Posterior vena cava (tissue), 2 donors: ENCODE results near the gene CDC45. TPM values are rescaled to one million over a fixed set of nuclear protein-coding genes. Genes with fewer than 3 reads are reported as not detected.
"Not testable (repeated sequence)": the region's sequence is repeated elsewhere in the genome, so short reads cannot be mapped to it uniquely, and the experiment has no call there.

Source experiments
- DNase-seq: peaks from one replicate; pipeline ENCODE4 v3.0.0-alpha.2; 2020; ENCODE audit warnings: low spot score
- intact Hi-C, 2 donors: fragments of 100-400 bp; cut with DNase I; formaldehyde crosslinking; loops; one replicate each; pipeline versions ENCODE4 v1.14.1 to v1.14.2; 2022 to 2023
- long read RNA-seq, 2 donors: library from polyadenylated mRNA; unstranded; transcript quantifications; one replicate each; pipeline ENCODE4 v2.0.0, GENCODE V29; 2020 to 2021
- total RNA-seq, 2 donors: library from RNA; stranded (reverse); fragmentation: NEBNext Ultra II Directional; extraction: Animal tissue kit (Norgen Biotek cat#: 25700); gene quantifications; one replicate each; pipeline ENCODE4 v1.2.1, GENCODE V29; 2021
- donor health status: DM: yes; HTN: yes; CAD: no.
- donor health status: DM: yes; HTN: yes; CAD: no.

Gene CDC45, protein sequence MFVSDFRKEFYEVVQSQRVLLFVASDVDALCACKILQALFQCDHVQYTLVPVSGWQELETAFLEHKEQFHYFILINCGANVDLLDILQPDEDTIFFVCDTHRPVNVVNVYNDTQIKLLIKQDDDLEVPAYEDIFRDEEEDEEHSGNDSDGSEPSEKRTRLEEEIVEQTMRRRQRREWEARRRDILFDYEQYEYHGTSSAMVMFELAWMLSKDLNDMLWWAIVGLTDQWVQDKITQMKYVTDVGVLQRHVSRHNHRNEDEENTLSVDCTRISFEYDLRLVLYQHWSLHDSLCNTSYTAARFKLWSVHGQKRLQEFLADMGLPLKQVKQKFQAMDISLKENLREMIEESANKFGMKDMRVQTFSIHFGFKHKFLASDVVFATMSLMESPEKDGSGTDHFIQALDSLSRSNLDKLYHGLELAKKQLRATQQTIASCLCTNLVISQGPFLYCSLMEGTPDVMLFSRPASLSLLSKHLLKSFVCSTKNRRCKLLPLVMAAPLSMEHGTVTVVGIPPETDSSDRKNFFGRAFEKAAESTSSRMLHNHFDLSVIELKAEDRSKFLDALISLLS
- total RNA-seq: 1 to 10 TPM in 1 of 2 donors, under 1 TPM in 1; 0.71 to 1.7 TPM
- long read RNA-seq, donor 1, partial matches to known transcripts: 0 of 2 reads
- long read RNA-seq, donor 1, other reads (novel, unspliced or antisense): 1 of 2 reads
- long read RNA-seq, donor 2, partial matches to known transcripts: 1 of 2 reads
- long read RNA-seq, donor 2, other reads (novel, unspliced or antisense): 0 of 2 reads

DNA sequence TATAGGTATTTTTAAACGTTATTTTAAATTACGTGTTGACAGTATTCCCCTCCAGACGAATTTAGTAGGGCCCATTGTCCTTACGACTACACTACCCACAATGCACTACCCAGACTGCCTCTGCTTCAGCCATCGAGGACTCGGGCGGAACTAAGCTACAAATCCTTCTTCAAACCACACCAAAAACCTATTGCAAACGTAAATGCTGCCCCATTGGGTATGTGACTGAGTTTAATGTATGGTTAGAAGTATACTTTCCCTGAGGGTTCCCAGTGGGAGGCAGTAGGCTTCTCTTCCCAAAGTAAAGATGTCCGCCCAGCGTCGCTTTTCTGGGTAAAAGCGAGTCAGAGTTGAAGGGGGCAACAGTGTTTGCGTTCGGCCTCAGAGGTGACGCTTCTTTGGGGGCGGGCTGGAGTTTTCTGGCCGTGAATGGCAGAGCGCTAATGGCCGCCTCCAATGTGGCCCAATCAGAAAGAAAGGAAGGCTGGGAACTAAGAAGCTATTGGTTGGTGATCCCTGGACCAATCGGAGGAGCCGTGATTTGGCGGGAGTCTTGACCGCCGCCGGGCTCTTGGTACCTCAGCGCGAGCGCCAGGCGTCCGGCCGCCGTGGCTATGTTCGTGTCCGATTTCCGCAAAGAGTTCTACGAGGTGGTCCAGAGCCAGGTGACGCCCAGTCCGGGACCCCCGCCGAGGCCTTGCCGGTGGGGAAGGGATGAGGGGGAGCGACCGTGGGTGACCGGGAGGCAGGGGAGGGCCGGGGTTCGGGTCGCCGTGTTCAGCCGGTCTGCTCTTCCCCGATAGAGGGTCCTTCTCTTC, at the start of gene CDC45:
Gene CDC45 (plus strand): TSS at position 566 of the 818 bp plus-strand sequence. CDS start 49 bp downstream, at position 615.
- DNase-seq: peak; percentile 98
- intact Hi-C loops: no loop called here

DNA sequence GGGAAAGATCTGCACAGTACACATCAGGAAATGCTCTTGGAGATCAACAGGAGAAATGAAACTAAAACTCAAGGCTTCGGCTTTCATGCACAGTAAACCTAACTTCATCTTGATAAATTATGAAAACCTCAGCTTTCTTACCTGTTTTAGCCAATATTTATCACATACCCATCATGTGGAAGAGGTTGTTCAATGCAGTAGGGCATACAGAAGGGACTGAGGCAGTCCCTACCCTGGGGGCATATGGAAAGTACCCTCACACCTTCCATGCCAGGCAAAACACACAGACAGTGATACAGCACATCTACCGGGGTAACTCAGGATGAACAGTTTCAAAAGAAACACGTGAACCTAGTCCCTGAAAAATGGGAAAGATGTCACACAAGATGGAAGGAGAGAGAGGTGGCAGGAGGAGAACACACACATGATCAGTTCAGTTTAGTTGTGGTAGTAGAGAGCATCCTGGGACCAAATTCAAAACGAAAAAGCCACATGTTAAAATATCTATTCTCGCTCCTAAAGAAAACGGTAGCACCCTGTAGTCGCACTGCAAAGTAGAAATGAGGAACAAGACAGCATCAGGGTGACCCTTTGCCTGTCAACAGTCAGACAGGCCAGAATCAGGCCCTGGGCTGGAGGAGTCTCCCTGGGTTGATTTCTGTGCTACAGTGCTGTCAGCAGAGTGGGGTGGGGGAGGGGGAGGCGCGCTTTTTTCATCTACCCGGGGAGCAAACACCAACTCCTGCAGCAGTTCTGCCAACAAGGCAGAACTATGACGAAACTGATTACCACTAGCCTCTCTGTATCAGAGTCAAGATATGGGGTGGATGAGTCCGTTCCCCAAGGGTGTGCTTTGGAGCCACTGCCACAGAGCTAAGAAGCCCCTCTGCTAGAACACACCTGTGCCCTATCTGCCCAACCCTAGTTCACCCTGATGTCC, 49.5 kb upstream of the CDC45 start:
- intact Hi-C loops: no loop called here
- no peak for DNase-seq

DNA sequence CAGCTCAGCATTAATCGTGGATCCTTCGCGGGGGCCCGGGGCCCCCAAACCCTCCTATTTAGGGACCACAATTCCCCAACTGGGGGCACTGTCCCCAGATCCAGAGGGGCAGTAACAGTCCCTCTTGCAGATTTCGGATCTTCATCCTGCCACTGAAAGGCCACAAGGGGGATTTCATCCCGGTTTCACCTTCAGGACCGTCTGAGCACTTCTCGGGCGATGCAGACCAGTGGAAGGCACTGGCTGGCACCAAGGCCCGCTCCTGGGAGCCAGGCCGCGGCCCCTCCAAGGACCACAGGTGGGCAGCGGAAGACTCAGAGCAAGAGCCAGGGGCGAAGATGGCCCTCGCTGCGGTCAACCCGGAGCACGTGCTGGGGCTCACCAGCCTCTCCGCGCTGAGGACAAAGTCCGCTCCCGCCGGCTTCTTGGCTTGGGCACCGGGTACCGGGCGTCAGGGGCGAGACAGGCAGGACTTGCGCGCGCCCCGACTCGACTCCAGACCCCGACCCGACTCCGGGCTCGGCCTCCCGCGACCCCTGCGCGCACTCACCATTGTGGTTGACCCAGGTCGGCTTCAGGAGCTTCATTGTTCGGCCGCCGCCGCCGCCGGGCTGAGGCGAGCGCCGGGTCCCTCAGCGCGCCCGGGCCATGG, 48.7 kb upstream of the CDC45 start:
- intact Hi-C loops: no loop called here
- peak; percentile 85 for DNase-seq

GRCh38 chr22:19431649-19432132, 48.0 kb upstream of the CDC45 start, which contains the start of gene HIRA:
Gene HIRA, minus strand, starts transcription at chr22:19431733. Its CDS starts 257 bp downstream, at chr22:19431476.
- intact Hi-C loops: no loop called here
- DNase-seq: peak; percentile 95

- DNase-seq: peak; percentile 98
- intact Hi-C loops: no loop called here
Observed at GRCh38 chr22:19432133-19432851, 47.4 kb upstream of the CDC45 start, which contains the start of gene MRPL40. Gene MRPL40, plus strand, starts transcription at chr22:19432545. Its CDS starts 10 bp downstream, at chr22:19432555.

- intact Hi-C loops: no loop called here
- no peak for DNase-seq
Observed at GRCh38 chr22:19434401-19434800, 45.3 kb upstream of the CDC45 start.

DNA sequence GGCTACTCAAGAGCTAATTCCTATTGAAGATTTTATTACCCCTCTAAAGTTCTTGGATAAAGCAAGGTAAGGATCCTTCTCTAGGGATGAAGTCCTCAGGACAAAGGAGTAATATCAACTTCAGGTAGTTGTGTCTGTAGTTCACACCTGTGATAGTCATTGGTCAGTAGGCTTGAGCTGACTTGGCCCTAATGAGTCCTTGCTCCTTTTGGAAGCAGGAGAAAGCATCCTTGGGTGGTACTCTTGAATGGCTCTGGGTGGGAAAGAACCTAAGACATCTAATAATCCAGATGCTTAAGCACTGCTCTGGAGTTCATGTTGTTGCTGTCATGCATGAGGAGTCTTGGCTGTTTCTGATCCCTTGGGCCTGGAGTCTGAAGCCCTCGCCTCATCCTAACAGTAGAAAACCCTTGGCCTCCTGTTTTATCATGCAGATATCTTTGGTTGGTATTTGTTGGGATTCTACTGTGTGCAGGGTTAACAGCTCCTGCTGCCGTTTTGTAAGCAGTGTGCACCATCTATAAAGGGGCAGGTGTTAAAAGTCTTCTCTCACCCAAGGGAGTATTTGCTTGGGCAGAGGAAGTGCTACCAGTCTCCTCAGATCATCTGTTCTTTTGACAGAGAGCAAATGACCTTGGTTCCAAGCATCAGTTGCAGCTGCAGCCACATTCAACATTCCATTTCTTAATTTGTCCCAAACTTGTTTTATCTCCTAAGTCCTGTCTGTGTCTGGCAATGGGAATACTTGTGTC, 44.7 kb upstream of the CDC45 start:
- intact Hi-C loops: no loop called here
- no peak for DNase-seq

- intact Hi-C loops, DNase-seq: not testable (repeated sequence)
Observed at GRCh38 chr22:19436444-19437161, 43.1 kb upstream of the CDC45 start.

DNA sequence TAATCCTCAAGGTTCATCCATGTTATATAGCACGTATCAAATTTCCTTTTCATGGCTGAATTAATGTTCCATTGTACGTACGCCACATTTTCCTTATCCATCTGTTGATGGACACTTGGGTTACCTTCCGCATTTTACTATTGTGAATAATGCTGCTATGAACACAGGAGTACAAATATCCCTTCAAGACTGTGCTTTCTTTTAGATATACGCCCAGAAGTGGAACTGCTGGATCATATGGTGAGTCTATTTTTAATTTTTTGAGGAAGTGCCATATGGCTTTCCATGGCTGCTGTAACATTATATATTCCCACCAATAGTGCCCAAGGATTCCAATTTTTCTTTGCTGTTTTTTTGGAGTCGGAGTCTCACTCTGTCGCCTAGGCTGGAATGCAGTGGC, 41.4 kb upstream of the CDC45 start:
- DNase-seq: no peak
- intact Hi-C loops: no loop called here

DNA sequence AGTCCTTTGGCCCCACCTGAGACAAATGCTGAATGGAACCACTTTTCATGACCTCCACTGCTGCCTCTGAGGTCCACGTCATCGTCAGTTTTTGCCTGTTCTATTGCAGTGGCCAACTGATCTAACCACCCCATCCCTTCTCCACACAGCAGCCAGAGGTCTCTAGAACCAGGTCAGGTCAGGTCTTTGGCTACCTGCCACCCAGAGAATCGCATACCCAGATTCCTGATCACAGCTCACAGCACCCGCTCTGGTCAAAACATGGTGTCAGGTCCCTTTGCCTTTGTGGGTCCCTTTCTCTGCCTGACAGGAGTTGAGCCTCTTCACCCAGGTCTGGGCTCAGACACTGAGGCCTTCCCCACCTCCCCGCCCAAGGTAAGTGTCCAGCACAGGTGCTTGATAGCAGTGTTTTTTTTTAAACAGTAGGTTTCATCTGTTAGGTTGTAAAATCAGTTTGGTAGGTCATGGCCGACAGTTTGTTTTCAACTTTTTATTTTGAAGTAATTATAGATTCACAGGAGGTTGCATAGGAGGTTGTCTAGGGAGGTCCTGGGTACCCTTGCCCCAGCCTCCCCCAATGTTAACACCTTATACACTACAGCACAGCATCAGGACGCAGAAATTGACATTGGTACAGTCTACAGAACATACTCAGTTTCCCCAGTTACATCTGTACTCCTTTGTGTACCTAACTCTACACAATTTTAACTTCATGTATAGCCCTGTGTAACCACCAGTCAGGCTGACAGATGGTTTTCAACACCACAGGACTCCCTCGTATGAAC, 39.1 kb upstream of the CDC45 start:
- intact Hi-C loops: no loop called here
- no peak for DNase-seq

DNA sequence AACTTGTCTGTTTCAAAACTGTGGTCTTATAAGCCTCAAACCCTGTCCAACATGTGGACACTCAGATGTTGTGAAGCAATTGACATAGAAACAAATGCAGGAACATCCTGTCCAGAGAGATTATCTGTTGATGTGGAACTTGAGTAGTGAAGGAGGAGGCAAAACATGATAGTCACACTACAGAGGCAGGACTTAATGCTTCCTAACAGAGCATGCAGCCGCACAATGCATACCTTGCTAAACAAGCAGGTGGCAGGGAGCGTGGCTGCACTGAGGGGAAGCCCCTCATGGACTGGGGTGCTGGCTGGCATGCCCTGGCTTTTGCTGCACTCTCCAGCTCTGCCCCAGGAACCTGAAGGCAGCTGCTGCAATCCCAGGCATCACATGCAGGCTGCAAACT, 37.6 kb upstream of the CDC45 start:
- DNase-seq: no peak
- intact Hi-C loops: no loop called here

DNA sequence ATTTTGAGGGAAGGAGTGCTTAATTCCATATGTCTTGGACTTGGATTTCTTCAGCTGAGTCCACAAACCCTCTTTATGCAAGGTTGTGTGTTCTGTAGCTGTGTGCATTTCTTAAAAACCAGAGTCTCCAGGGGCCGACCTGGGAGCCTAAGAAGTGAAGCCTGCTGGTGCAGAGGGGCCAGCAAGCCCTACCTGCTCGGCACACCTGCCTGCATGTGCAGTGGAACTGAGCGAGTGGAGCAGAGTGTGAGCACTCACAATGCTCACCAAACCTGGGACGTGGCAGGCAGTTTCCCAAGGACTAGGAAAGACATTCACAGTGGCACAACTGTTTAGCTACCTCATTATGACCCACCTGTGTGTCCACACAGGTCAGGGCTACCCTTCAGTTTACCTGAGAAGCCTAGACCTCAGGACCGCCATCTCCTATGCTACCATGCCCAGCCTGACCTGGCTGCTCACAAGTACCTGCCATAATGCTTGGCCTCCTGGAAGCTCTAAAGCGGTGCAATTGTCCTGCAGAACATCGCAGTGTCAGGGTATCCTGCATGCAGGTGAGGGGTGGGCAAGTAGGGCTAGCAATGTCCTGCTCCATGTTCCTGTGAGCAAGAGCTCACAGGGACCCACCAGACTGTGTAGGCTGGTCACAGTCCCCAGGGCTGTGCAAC, 36.0 kb upstream of the CDC45 start:
- intact Hi-C loops: no loop called here
- no peak for DNase-seq

- intact Hi-C loops: not testable (repeated sequence)
Observed at GRCh38 chr22:19445279-19445982, 34.3 kb upstream of the CDC45 start.

More at GRCh38 chr22:19445279-19445982, 34.3 kb upstream of the CDC45 start:
- DNase-seq: not testable (repeated sequence)
